Stimulated activated CD4-positive, alpha-beta T cell treated with anti-CD3 and anti-CD28 coated beads, TNF-alpha, amount 100 ng/mL, for 48 hours (primary cell): Measurements from ENCODE around the gene CDYL.

Experiments used
- DNase-seq, 3 donors: peaks; one replicate each; pipeline ENCODE4 v3.0.0-alpha.2; 2020; ENCODE audit warnings: low read depth in 3 of 3

Gene CDYL, protein sequence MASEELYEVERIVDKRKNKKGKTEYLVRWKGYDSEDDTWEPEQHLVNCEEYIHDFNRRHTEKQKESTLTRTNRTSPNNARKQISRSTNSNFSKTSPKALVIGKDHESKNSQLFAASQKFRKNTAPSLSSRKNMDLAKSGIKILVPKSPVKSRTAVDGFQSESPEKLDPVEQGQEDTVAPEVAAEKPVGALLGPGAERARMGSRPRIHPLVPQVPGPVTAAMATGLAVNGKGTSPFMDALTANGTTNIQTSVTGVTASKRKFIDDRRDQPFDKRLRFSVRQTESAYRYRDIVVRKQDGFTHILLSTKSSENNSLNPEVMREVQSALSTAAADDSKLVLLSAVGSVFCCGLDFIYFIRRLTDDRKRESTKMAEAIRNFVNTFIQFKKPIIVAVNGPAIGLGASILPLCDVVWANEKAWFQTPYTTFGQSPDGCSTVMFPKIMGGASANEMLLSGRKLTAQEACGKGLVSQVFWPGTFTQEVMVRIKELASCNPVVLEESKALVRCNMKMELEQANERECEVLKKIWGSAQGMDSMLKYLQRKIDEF

DNA sequence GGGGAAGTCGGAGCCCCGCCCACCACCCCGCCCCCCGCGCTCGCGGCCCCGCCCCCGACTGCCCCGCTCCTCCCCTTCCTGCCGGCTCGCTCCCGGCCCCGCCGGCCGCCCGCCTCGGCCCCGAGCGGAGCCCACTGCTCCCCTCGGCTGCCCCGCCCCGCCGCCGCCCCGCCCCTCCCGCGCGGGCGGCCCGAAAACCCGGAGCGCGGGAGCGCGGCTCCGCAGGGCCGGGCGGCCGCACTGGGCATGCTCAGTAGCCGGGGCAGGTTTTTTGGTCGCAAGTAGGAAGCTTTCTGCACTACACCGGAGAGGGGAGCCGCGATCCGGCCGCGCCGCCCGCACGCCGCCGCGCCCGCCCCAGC is at the start of gene CDYL:
TSS of gene CDYL (plus strand) at position 274 of the 362 bp plus-strand sequence. CDS start 380 bp downstream, outside the sequence.
- DNase-seq: peak; percentile 72 to 78 (median 77)

DNA sequence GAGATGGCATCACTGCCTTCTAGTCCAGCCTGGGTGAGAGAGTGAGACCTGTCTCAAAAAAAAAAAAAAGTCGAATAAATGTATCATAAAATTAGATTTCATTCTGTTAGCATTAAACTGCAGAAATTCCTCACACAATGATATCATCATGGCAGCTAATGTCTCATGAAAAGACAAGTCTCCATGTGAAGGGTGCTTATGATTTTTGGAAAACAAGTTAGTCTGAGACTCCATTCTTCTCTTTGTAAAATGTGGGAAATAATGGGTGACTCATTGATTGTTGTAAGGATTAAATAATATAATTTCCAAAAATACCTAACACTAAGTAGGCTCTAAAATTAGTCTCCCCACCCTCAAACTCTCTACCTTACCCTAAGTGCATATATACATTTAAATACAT is 49.6 kb upstream of the CDYL start:
- no peak for DNase-seq

DNA sequence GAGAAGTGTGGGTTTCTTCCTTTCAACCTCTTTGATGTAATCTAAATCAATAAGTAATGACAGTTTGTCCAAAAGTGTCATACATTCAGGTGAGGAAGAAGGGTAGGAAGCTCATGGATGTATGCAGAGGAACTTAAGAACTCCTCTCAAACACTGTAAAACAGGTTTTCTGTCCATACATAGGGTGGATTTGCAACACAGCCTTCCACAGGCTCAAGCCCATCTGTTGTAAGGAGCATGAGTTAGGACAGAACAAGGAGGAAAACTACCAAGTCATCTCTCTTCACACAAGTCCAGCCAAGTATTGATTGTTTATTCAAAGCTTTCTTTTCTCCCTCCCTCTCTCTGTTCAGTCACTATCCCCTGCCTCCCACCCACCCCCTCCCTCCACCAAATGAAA is 49.0 kb upstream of the CDYL start:
- DNase-seq: no peak

DNA sequence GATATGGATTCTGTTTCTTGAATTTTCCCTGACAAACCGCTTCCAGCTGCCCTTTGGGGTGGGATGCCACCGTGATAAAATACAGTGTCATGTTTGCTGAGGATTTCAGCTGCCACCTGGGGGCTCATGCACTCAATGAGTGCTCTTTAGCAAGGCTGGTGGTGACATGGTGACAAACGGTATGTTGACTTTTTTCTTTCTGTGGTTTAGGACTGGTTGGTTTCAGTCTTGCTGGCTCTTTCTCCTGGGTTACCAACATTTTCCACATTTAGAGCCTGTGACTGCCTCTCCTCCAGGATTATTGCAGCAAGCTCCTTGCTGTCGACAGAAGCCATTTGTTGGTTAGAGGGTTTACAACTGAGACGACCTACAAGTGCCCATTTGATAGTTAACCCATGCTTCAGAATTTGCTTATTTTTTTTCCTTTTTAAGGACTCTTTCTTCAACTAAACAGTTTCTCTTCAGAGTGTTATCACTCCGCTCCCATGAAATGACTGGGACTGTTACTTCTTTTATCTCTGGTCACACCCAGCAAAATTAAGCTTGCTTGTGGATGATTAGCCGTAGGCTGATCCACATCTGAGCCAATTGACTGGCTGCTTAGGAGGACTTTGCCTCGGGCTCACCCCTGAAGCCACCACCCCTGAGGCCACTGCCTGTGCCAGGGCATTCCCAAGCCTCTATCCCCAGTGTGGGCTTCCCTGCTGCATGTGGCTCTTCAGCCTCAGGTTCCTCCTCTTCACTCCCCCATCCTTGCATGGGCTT is 48.4 kb upstream of the CDYL start:
- DNase-seq: peak in 1 of 3 donors; percentile 7

DNA sequence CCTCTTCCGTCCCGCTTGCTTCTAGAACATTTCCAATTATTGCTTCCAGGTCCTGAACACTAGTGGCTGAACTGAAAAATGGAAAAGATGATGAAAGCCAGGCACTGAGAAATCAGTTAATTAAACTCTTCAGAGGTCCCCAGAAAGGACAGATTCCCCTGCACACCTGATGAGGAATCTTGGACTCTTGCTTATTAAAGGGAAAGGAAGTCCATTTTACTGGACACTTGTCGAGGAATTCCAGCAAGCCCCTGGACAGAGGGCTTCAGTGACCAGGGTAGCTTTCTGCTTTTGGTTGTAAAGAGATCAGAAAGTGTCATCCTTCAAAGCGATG is 47.8 kb upstream of the CDYL start:
- DNase-seq: no peak

DNA sequence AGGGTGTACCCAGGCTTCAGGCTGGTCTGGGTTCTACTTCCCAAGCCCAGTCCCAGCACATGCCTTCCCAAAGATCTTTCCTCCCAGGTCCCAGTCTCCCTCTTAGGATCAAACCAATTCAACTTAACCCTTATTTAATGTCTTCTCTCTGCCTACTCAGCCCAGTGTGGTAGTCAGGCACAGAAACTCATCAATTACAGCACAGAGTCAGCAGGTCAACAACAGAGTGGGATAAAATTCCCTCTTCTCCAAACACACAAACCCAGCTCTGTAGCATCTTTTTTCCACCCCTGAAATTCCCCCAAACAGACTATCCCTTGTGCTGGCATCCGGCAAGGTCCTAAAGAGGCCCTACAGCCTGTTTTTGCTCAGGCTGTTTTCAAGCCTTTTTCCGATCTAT is 47.3 kb upstream of the CDYL start:
- no peak for DNase-seq

DNA sequence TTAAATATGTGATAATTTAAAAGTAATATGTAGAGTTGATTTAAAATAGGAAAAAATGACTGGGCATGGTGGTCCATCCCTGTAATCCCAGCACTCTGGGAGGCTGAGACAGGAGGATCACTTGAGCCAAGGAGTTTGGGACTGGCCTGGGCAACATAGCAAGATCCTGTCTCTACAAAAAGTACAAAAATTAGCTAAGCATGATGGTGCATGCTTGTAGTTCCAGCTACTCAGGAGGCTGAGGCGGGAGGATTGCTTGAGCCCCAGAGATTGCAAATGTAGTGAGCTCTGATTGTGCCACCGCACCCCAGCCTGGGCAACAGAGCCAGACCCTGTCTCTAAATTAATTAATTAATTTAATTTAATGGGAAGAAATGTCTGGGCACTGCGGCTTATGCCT is 44.2 kb upstream of the CDYL start:
- DNase-seq: no peak

DNA sequence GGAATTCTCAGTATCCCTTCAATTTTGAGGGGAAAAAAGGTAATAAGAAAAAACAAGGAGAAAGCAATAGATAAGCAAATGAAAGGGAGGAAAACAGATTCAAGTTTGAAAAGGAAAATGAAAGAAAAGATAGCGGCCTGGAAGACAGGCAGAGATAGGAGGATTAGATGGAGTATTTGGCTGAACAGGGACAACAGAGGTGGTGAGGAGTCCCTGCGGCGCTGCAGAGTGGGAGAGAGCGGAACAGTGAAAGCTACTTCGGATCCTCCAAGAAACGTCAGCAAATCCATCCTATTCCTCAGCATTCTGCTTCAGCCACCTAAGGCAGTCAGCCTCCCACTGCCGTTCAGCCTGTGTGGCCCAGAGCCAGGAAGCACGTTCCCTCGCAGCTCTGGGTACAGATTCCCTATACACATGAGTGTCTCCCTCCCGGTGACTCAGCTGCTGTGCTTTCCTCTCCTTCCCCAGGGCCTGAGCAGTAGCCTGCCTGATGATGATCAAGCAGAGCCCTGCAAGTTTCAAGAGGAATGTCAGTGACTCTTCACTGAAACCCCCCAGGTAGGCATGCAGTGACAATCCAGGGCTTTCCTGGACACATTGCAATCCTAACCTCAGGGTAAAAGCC is 43.4 kb upstream of the CDYL start:
- no peak for DNase-seq

DNA sequence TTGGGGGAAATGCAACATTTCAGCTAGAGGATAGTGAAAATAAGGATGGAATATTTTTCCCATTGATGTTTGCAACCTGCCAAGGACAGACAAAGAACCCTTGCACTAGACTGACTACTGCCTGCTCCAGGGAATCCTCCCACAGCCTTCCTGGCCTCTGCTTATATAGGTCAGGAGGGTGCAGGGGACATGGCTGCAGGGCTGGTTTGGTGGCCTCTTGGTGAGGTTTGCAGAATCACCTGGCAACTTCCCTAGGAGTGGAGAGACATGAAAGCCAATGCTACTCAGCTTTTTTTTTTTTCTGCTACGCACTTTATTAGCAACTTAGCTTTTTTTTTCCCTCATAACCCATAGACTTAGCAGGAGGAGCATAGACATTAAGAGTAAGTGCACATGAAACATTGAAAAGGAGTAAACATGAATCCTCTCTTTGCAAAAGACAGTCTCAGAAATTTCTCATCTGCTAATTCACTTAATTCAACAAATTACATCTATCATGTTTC is 39.8 kb upstream of the CDYL start:
- no peak for DNase-seq

DNA sequence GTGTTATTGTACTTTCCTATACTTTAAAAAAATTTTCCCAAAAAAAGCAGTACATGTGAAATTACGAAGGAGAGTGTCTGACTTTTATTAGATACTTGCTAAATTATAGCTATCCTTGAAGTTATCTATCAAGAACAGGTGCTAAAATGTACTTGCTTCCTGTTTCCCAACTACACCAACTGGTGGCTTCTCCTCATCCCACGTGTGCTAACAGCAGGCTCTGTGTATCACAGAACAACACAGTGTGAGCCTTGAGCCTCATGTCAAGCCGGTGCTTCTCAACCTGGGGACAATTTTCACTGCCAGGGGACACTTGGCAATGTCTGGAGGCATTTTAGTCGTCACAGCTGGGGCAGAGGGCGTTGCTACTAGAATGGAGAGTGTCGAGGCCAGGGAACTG is 36.2 kb upstream of the CDYL start:
- no peak for DNase-seq

DNA sequence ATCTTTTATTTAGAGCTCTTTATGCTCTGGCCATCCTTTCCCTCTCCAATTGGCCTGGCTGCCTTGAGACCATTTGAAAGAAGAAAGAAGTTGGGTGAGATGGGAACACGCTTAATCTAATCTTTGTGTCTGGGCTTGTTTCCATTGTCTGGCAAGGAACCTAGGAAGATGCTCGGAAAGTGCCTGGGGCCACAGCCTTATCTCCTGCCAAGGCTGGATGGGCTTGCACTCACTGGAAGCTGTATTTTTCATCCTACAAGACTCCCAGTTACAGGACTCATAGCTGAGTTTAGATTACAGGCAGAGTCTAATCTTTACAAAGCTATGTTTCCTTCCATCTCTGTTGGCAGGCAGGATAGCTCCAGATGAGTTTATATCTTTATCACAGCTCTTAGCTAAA is 33.1 kb upstream of the CDYL start:
- DNase-seq: no peak

DNA sequence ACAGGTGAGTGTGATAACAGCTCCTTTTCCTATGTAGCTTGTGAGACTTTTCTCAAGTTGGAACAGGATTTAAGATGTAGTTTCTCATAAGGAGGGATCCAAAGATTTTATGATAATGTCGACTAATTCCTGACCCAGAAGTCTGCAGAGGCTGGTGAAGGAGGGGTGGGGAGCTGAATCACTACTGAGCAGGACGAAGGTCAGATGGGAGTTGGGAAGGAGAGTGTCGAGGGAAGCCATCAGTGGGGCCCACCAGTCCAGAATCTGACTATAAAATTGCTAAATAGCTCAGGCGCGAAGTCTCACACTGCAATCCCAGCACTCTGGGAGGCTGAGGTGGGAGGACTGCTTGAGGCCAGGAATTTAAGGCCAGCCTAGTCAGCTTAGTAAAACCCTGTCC is 32.3 kb upstream of the CDYL start:
- no peak for DNase-seq

DNA sequence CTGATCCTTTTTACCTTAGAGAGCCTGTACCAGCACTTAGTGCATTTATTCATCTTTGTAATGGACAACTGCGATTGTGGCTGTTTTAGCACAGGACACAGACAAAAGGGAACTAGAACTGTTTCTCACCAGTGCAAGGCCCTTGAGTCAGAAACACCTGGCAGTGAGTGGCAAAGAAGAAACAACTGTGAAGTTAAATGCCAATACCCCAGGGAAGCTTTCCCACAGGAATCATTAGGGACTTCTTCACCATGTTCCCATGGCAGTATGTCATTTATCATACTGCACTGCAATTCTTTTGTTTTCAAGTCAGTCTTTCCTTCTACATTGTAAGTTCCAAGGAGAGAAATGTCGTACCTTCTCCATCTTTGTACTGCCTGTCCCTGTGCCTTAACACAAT is 28.6 kb upstream of the CDYL start:
- no peak for DNase-seq

DNA sequence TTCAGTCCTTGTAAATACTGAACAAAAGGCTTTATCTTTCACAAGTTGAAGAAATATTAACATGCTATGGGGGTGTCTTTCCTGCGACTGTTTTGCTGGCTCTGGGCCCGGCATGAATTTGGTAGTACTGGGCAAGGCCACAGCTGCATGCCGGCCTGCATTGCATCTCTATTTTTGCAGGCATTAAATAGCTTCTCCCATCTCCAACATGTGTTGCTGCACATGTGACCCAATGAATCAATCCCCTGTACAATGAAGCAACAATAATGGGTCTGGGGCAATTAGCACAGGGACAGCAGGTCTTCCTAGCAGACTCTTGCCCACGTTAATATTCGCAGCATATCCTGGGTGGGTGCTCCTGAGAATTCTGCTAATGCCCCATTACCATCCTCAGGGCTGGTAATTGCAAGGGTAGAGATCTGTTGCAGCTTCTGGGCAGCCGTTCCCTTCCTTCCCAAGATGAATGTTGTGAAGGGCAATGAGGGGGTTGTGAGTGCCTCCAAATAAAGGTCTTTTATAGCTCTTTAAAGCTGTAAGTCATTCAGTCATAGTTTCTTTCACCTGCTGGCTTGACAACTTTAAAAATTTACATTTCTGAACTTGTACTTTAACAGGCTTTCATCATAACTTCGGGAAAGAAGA is 24.3 kb upstream of the CDYL start:
- DNase-seq: no peak

DNA sequence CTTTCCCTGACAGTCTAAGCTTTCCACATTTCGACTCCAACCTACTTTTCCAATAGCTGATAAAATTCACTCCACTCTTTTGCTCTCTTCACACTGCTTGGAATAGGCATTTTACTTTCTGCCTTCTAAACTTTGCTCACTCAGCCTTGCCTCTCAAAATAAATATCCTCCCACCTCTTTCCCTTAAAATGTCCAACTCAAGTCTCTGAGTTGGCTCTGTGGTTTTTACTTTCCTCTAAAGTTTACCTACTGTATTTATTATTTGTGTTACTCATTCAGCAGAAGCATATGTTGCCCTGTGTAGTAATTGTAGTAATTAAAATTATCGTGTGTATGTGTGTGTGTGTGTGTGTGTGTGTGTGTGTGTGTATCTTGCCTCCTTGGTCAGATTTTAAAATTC is 20.0 kb upstream of the CDYL start:
- no peak for DNase-seq

DNA sequence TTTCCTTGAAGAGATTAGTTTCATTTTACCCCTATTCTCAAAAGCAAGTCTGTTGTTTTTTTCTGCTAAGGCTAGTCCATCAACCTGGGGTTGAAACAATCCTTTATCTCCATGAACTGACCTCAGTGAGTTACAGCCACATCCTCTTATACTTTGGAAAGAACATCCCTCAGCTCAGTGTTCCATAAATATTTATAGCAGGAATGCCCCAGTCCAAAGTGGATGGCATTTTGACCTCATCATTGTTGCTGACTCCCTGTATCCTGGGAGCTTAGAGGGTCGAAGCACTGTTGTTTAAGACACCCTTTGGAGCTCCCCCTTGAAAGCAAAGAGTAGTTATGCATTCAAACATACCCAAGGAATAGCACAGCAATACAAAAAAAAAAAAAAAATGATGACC is 16.2 kb upstream of the CDYL start:
- no peak for DNase-seq

DNA sequence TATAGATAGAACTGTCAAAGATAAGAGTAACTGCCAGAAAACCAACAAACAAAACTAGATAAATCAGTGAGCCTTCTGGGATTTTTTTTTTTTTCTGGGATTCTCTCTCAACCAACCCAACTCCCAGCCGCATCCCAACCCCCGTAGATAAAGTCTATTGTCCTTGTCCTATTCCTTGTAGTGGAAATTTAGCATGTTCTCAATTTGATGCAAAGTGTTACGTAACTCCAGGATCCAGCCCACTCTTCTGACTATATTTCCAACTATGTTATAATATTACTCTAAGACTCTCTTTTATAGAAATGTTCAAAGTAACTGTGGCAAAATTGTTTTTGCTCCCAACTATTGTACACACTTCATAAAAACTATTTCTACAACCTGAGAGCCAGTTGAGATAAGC is 15.4 kb upstream of the CDYL start:
- DNase-seq: no peak

DNA sequence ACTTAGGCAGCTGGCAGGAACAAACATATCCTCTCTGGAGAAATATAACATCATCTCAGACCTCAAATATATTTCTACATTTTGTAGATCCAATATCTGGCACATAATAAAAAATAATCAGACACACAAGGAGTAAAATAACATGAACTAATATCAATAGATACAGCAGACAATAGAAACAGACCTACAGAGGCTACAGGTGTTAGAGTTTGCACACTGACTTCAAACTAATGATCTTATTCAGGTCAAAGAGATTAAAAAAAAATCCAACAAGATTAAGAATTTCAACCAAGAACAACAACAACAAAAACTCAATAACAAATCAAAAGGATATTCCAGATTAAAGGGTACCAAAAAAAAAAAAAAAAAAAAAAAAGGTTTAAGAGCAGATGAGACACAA is 13.9 kb upstream of the CDYL start:
- no peak for DNase-seq

DNA sequence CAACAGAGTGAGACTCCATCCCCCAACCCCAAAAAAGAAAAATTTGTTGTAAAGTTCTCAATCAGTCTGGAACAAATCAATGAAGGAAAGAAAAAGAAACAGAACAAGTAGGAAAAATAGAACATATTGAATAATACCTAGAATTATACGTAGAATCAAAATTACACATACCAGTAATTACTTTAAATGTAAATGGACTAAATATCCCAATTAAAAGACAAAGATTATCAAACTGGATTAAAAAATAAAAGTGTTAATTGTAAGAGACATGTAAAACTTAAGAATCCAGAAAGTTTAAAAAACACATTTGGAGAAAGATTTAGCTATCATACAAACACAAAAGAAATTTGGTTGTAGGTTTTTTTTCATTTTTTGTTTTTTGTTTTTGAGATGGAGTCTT is 12.3 kb upstream of the CDYL start:
- DNase-seq: no peak

DNA sequence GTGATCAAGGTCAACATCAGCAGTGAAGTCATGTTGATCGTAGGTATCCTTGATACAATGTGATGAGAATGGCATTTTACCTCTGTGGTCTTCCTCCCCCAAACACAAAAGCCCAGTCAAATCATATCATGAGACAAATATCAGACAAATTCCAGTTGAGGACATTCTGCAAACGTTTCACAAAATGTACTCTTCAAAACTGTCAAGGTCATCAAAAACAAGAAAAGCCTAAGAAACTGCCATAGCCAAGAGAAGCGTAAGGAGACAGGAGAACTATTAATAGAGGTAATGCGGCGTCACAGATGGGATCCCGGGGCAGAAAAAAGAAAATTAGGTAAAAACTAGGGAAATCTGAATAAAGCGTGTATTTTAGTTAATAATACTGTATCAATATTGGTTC is 7.4 kb upstream of the CDYL start:
- DNase-seq: no peak

DNA sequence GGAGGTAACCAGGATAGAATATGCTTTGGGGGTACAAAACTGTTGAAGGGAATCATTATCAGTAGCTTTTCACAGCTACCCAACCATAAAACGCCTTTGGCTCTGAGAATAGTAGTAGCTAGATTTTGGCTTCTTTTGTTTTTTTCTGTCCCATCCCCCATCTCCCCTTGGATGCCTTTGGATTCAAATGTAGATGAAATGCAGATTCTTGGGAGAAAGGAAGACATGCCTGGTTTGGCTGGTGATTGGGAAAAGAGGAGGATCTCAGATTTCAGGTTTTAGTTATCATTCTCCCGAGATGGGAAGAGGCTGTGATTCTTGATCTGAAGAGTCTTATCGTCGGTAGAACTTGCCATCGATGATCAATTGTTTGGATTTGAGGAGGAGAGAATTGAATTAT is 3.5 kb upstream of the CDYL start:
- DNase-seq: no peak

DNA sequence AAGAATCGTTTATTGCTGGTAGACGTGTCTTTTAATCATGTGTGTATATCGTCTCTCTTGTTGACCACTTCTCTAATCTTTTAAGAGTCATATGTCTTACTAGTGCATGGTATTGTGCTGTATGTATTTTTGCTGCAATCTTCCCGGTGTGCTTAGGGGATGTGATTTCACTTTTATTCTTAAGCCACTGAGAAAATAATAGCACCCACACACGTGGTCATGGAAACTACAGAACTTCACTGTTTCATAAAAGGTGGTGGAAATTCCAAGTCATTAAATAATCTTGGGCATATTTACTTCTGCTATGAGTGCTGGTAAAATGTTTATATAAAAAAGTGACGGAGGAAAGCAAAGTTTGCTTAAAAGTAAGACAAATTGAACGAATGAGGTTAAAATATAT is 3.0 kb upstream of the CDYL start:
- no peak for DNase-seq
